DMS 273 (cell line): Measurements from ENCODE around the gene PRRX1.

ENCODE experiments used
- DNase-seq: peaks from one replicate; lab custom pipeline; 2025; ENCODE audit not compliant: unreplicated experiment; lab: John Stamatoyannopoulos, UW

Gene PRRX1

GRCh38 chr1:170664828-170665612 lies 1.1 kb downstream of the PRRX1 start:
- DNase-seq: peak; percentile 44

GRCh38 chr1:170665629-170666028 lies 1.7 kb downstream of the PRRX1 start:
- no peak for DNase-seq

- DNase-seq: no peak
Measured at GRCh38 chr1:170666541-170667254, 2.8 kb downstream of the PRRX1 start.

GRCh38 chr1:170668209-170669106 lies 4.5 kb downstream of the PRRX1 start:
- no peak for DNase-seq

GRCh38 chr1:170669107-170669445 lies 5.1 kb downstream of the PRRX1 start:
- DNase-seq: no peak

GRCh38 chr1:170669586-170670530 lies 5.9 kb downstream of the PRRX1 start:
- DNase-seq: no peak

- DNase-seq: no peak
Measured at GRCh38 chr1:170670802-170671628, 7.1 kb downstream of the PRRX1 start.

- DNase-seq: no peak
Measured at GRCh38 chr1:170671629-170671963, 7.7 kb downstream of the PRRX1 start.

GRCh38 chr1:170672316-170672715 lies 8.4 kb downstream of the PRRX1 start:
- no peak for DNase-seq

- DNase-seq: no peak
Measured at GRCh38 chr1:170674239-170674638, 10.3 kb downstream of the PRRX1 start.

- DNase-seq: no peak
Measured at GRCh38 chr1:170674986-170675385, 11.1 kb downstream of the PRRX1 start.

- DNase-seq: no peak
Measured at GRCh38 chr1:170675865-170676264, 11.9 kb downstream of the PRRX1 start.

GRCh38 chr1:170676628-170677027 lies 12.7 kb downstream of the PRRX1 start:
- no peak for DNase-seq

GRCh38 chr1:170678027-170678600 lies 14.2 kb downstream of the PRRX1 start:
- DNase-seq: no peak

GRCh38 chr1:170680428-170680827 lies 16.5 kb downstream of the PRRX1 start:
- no peak for DNase-seq

GRCh38 chr1:170682169-170682568 lies 18.2 kb downstream of the PRRX1 start:
- DNase-seq: no peak

- no peak for DNase-seq
Measured at GRCh38 chr1:170682809-170683208, 18.9 kb downstream of the PRRX1 start.

GRCh38 chr1:170685166-170685565 lies 21.2 kb downstream of the PRRX1 start:
- DNase-seq: no peak

GRCh38 chr1:170686291-170686690 lies 22.4 kb downstream of the PRRX1 start:
- DNase-seq: no peak
